HG03175 (cell line): ENCODE measurements around the gene DISP2.
A peak's percentile ranks its signal among the peaks of the same experiment; 100 is the strongest.

Source experiments
- ATAC-seq: cut with Tn5 transposase; IDR thresholded peaks from one replicate; pipeline ENCODE4 v1.9.1; 2021; ENCODE audit warnings: mild to moderate bottlenecking, moderate library complexity; ENCODE audit not compliant: unreplicated experiment

The DISP2 gene

DNA sequence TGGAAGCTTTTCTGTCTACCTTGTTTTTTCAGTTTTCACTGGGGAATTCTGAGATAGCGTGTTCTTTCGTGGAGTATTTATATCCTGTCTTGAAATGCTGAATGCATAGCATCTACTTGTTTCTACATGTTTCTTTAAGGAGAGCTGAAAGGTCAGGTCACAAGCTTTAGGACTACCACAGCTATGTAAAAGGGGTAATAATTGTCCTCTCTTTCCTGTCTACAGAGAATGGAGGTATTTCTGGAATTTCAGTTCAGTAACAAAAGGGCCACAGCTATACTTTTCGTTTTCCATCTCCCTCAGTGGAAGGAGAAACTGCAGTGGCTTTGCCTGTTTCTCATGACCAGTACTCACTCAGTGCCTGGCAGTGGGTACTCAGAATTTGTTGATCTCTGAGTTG is 29.8 kb upstream of the DISP2 start:
- no peak for ATAC-seq

DNA sequence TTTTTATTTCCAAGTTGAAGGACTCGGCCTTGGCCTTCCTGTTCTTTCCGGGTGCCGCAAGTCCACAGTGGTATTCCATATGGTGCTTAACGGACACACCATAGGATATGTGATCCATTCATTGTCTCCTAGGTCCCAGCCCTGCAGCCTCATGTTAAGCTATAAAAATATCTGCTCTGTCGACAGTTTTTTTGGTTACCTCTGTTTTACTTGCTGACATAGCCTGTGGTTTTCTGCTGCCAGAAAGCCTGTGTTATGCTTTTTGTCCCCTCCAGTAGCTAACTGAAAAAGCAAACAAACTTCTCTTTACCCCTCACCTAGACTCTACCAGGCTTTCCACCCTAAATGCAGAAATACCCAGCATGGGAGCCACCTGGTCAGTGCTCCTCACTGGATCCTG is 29.3 kb upstream of the DISP2 start:
- ATAC-seq, result no peak

- ATAC-seq, result no peak
Observed at GRCh38 chr15:40329804-40330203, 28.2 kb upstream of the DISP2 start.

- no peak for ATAC-seq
Observed at GRCh38 chr15:40330368-40330836, 27.6 kb upstream of the DISP2 start.

- ATAC-seq, result no peak
Observed at GRCh38 chr15:40331026-40331425, 27.0 kb upstream of the DISP2 start.

DNA sequence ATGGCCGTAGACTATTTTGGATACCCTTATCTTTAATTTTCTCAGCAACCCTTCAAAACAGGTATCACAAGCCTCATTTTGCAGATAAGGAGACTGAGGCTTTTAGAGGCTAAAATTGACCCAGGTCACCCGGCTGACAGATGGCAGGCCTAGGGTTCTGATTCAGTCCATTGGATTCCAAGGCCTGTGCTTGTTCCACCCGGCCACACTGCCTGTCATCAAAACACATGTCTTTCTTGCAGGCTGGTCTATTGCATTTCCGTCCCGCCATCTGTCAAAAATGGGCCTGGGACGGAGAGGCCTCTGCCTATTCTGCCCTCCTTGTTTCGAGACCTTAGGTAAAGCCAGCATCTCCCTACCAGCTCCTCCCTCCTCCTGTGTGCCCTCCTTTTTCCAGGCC is 26.4 kb upstream of the DISP2 start:
- ATAC-seq, result no peak

DNA sequence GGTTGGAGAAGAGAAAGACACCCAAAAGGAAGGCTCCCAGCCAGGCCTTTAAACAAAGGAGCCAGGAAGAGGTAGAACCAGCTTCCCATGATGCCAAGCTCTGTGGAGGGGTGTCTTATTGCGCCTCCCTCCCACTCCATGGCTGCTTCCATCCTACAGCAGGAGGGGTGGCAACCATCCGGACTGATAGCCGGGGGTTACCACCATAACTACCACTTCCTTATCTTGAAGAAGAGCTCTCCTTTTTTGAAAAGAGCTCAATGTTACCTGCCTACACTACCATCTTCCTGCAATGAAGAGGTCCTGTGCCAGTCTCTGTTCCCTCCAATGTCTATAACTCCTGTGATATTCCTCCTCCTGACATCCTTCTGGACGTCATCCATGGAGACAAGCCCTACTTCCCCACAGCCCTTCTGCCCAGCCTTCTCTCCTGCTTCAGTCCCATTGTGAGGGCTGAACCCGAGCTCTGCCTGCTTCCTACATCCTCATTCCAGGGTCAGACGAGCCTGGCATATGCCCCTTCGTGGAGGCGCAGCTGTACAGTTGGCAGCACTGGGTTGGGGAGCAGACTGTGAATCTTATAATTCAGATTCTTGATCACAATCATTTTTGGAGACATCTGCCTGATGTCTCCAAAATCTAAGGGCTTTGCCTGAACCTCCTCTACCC is 25.8 kb upstream of the DISP2 start:
- no peak for ATAC-seq

DNA sequence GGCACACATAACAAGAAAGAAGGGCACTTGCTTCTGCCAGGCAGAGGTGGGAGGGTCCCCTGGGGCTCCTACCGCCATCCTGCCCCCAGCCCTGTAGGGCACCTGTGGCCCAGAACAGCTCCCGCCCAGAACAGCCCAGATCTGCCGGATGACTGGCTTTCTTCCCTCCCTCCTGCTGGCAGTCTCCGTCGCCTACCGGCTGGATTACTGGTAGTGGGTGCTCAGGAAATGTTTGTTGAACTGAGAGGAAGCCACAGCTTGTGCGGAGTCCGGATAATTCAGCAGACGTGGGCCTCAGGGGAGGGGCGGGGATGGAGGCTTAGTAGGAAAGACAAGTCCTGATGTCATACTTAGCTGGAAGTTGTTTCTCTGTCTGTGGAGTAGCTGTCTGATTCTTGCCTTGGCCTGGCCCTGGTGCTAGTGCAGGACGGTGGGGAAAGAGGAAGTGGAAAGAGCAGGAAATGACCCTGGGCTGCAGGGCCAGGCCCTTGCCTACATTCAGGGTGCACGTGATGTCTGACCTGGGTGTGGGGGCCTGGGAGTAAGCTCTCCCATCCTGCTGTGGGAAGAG is 24.0 kb upstream of the DISP2 start:
- ATAC-seq, result peak; percentile 51

GRCh38 chr15:40334541-40334940 is 23.5 kb upstream of the DISP2 start:
- ATAC-seq, result peak; percentile 13

DNA sequence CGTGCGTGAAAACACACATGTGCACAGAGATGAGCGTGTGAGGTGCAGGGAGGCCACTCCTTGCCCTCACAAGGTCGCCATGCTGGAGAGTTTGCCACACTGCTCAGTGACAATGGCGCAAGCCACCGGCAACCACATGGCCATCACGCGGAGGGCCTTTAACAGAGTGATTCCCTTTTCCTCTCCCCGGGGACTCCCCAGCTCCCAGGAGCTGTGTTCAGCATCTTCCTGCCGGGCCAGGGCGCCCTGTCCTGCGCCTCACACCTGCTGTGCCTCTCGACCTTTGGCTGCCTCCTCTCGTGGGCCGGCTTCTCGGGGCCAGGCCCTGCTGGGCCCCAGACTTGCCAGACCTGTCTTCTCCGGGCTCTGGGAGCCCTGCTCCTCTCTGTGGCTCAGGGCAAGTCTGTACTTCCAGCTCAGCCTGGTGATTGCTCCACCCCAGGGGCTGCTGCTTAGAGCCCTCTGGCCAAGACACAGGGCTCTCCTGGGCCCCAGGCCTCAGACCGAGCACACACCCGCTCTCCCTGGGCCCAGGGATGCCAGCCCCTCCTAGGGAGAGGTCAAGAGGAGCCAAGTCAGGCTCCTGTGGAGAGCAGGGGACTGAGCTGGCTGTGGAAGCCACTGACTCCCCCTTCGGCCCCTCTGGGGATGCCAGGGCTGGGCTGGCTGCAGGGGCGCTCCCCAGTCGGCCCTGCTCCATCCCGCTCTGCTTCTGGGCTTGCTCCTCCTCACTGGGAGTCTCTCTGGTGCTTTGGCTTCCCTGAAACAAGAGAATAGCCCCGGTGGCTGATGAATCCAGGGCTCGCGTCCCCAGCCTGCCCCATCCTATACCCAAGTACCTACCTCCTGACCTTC is 22.9 kb upstream of the DISP2 start:
- ATAC-seq, result no peak

- no peak for ATAC-seq
Observed at GRCh38 chr15:40335938-40336743, 21.9 kb upstream of the DISP2 start.

DNA sequence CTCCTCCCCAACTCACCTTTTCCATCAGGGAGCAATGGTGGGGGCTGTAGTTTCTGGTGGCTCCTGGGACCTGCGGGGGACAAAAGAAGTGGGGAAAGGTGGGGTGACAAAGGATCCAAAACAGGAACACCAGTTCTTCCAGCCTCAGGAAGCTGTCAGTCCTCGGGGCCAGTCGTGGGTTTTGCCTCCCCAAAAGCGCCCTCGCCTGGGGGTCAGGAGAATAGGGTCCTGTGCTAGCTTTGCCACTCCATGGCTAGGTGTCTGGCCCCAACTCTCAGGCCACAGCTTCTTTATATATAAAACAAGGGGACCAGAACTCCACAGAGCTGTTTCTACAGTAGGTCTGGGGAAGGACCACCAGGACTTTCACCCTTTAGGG is 21.3 kb upstream of the DISP2 start:
- no peak for ATAC-seq

DNA sequence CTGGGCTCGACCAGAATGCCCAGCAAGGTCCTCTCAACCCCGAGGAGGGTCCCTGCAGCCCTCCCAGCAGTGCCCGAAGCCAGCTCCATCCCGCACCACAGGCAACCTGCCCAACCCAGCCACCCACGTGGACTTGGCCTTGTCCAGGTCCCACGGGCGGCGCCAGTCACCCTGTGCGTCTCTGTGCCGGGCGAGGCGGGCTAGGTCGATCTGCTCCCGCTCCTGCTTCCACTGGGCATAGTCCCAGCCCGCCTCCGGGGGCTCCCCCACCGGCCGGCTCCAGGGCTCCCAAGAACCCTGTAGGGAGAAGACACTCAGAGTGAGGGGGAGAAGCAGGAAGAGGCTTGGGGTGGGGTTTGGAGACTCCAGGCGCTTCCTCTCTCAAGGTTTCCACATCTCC is 20.4 kb upstream of the DISP2 start:
- no peak for ATAC-seq

DNA sequence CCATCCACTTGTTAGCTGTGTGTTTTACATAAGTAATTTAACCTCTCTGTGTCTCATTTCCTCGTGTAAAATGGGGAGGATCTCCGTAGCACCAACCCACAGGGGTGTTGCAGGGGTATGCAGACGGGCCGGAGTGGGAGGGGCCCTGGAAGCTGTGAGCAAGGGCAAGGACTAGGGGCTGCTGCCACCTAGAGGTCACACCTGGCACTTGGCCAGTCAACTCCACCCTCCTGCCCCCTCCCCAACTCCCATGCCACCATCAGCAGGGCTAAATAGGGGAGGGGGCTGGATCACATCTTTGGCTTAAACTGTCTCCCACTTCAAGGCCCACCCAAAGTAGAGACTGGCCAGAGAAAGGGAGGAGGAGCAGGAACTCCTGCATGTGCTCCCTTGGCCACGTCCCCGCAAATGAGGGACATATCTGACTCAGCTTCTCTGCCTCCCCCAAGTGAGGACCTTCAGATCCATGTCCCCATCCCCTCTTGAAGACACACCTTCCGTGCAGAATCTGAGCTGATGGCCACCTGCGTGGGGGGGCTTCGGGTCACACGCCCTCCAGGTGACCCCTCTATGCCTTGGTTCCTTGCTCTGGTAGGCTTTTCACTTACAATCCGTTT is 19.9 kb upstream of the DISP2 start:
- peak; percentile 58 for ATAC-seq

- no peak for ATAC-seq
Observed at GRCh38 chr15:40338921-40339620, 18.9 kb upstream of the DISP2 start.

GRCh38 chr15:40339621-40339945 is 18.4 kb upstream of the DISP2 start:
- ATAC-seq, result no peak

GRCh38 chr15:40340038-40340739 is 17.8 kb upstream of the DISP2 start:
- ATAC-seq, result no peak

- no peak for ATAC-seq
Observed at GRCh38 chr15:40340740-40341400, 17.1 kb upstream of the DISP2 start, which contains the start of gene CCDC9B. TSS of gene CCDC9B (minus strand) at chr15:40340939. CDS start at chr15:40340819, 120 bp downstream.
